LNCAP (cell line): ENCODE measurements around the gene TSR3.

Source experiments
- TF ChIP-seq, protein P1 (sequence below): fragments of 450-650 bp; IDR thresholded peaks from 2 replicates; pipeline ENCODE4 v1.5.1; 2017; ENCODE audit warnings: mild to moderate bottlenecking

Gene TSR3

DNA sequence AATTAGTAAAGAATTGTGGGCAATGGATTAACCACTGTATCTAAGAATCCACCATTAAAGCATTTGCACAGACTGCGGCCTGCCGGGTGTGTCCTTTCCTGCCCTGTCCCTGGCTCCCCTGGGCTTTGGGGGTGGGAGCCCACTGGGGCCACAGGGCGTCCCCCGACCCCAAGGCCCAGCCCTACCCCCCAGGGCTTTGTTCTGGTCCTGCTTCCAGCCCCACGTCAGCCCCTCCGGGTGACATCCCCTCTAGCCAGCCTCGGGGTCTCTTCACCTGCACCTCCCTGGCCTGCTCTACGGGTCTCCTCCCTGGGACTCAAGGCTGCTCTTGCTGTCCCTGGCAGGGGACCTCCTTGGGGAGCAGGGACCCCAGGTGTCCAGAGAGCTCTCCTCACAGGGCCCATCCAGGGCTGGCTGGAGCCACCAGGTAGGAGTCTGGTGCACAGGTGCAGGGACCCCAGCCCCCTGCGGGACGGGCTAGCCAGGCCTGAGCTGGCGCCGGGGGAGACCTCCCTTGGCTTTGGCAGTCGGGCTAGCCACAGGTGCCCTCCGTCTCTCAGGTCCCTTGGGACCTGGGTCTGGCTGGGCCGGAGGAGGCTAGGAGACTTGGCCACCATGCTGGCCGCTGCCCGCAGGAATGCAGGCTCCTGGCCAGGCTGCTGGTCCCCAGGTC lies 24.6 kb downstream of the TSR3 start:
- TF ChIP-seq, protein P1, sequence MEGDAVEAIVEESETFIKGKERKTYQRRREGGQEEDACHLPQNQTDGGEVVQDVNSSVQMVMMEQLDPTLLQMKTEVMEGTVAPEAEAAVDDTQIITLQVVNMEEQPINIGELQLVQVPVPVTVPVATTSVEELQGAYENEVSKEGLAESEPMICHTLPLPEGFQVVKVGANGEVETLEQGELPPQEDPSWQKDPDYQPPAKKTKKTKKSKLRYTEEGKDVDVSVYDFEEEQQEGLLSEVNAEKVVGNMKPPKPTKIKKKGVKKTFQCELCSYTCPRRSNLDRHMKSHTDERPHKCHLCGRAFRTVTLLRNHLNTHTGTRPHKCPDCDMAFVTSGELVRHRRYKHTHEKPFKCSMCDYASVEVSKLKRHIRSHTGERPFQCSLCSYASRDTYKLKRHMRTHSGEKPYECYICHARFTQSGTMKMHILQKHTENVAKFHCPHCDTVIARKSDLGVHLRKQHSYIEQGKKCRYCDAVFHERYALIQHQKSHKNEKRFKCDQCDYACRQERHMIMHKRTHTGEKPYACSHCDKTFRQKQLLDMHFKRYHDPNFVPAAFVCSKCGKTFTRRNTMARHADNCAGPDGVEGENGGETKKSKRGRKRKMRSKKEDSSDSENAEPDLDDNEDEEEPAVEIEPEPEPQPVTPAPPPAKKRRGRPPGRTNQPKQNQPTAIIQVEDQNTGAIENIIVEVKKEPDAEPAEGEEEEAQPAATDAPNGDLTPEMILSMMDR: no peak

DNA sequence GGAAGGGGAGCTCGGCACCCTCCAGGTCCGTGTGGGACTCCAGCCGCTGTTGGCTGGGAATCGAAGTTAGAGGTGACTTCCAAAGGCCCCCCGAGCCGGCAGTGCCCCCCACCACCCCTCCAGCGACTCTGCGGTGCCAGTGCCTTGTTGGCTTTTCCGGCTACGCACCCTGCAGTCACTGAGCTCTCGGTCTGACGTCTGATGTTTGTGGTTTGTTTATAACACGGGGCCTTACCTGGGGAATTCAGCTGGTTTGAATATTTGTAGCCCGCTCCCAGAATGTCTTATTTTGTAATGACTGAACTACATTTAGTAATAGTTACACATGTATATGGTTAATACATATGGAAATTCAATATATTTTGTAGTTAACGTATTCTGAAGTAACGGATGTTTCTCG lies 25.3 kb downstream of the TSR3 start:
- TF ChIP-seq, protein P1: no peak

DNA sequence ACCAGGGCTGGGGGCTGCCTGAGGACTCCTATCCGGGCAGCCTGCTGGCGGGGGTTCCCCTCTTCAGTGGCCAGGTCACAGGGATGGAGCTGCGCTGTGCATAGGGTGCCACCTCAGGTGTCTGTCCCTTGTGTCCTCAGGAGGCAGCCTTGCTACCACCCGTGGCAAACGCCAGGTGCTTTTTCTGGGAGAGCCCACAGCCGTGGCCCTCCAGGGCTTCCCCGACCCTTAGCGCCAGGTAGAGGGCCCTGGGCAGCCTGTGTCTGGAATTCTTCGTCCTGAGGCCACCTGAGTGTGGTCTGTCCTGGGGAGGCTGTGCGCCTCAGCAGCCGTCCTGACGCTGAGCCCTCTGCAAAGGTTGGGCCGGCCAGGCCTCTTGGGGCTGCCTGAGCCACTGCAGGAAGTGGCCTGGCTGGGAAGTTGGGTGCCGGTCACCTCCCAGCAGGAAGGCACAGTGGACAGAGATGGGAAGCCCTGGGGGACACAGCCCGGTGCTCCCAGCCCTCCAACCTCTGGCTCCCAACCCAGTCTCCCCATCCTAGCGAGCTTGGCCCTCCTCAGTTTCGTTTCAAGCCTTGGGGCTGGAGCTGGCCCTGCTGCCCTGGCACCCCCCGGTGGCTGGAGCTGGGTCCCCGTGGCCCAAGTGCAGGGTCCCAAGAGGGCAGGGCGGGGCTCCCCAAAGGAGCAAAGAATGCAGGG lies 25.9 kb downstream of the TSR3 start:
- TF ChIP-seq, protein P1: no peak

DNA sequence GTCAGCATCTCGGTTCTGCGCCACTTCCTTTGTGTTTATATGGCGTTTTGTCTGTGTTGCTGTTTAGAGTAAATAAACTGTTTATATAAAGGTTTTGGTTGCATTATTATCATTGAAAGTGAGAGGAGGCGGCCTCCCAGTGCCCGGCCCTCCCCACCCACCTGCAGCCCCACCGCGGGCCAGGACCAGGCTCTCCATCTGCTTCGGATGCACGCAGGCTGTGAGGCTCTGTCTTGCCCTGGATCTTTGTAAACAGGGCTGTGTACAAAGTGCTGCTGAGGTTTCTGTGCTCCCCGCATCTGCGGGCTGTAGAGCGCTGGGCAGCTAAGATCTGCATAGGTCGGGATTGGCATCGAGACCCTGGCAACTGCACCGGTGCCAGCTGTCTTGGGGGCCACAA lies 26.4 kb downstream of the TSR3 start:
- TF ChIP-seq, protein P1: no peak

DNA sequence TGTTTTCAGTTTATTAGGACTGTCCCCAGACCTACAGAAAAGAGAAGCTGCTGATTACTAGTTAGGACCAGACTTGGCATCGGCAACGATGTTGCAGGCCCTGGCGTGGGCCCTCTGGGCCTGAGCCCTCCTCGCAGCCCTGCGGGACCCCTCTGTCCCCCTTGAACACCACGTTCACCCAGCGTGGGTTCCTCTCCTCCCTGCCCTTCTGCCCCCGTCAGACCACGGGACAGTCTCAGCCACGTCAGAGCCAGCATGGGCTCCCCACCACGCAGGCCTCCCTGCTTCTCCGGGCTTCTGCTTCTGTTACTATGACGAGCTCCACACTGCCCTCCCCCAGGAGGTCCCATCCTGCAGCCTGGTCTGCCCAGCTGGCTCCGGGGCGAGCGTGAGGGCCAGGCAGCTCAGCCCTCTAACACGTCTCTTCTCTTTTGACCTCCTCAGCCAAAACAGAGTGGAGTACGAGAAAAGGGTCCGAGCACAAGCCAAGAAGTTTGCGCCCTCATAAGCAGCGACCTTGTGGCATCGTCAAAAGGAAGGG lies 27.3 kb downstream of the TSR3 start:
- TF ChIP-seq, protein P1: no peak

DNA sequence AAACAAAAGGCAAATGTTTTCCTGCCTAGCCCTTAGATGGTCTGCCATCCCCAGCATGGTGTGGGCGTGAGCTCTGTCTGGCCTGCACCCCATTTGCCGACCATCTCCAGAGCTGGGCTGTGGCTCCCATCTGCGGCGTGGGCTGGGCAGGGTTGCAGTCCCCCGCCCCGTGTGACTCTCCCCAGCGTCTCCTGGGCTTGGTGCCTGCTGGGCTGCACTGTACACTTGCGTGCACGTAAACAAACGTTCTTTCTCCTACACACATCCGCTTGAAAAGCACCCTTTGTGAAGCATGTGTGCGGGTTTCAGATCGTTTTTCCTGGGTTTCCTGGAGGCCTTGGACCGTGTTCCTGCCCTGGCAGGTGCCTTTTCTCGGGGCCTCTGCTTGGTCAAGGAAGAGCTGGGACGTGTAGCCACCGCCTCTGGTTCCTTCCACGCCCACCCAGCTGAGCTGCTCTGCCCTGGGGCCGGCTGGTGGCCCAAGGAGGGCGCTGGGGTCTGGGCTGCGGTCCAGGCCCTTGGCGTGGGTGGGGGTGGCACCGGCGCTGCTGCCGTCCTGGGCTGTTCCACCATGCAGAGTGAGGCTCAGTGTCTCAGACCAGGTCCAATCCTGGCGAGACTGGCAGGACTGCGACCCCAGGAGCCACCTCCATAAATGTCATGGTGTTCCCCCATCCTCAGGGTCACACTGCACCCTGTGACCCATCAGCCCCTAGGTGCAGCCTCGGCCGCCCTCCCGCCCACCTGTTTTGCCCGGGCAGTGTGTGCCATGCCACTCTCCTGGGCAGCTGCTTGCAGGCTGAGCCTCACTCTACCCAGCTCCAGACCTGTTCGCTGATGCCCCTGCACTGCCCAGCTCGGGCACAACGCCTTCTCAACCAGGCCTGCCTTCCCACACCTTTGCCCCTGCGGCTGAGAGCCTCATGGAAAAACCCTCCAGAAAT lies 28.1 kb downstream of the TSR3 start:
- TF ChIP-seq, protein P1: no peak

DNA sequence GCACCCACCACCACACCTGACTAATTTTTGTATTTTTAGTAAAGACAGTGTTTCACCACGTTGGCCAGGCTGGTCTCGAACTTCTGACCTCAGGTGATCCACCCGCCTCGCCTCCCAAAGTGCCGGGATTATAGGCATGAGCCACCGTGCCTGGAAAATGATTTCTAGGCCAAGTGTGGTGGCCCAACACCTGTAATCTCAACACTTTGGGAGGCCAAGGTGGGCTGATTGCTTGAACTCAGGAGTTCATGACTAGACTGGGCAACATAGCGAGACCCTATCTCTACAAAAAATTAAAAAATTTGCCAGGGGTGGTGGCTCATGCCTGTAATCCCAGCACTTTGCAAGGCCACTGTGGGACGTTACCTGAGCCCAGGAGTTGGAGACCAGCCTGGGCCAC lies 29.3 kb downstream of the TSR3 start:
- TF ChIP-seq, protein P1: no peak
